ENCODE data around the gene KIAA0753. TPM values are rescaled to one million over a fixed set of nuclear protein-coding genes. Genes with fewer than 3 reads are reported as not detected.

Gene KIAA0753
- total and polyA plus RNA-seq, 10 of the 15 experiments (the other 5 are each of a cell fraction or from before 2014, with no cell fraction given), result 2.2 to 15.2 (median 7.7) TPM

DNA sequence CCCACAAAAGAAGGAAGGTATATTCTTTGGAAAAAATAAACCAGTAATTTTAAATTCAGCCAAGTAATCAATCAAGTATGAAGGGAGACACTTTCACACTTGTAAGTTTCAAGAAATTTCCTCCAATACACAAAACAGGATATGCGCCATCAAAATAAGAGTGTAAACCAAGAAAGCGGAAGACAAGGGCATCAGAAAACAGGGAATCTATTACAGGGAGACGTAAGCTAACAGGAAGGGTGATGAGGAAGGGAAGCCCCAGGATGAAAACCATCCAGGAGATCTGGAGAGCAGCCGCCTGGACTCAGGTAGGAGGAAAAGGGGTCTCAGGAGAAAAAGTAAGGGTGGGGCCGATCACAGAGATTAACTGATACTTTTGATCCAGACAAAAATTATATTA lies 52.3 kb downstream of the KIAA0753 start:
- H3K27me3 ChIP-seq (replicated peaks in 1 of 2; ENCODE audit: control insufficient read depth in 2 of 2, insufficient read depth in 2 of 2, low read length in 1 of 2), result no peaks in the 10 kb centered on the region
- no peak overlapping the region for H2AFZ ChIP-seq (ENCODE audit: control insufficient read depth, low read depth, low read length)
- RAD21 ChIA-PET (ENCODE audit: unreplicated experiment), result no interaction called here
- WGBS (ENCODE audit: insufficient coverage, insufficient replicate concordance, low lambda C conversion rate, missing lambda C conversion rate), result 95% methylated on average over 5 of the region's 5 CpGs
- no peak overlapping the region for H3K4me3 ChIP-seq
- ATAC-seq, result no peak
- intact Hi-C loops (cut with micrococcal nuclease; ENCODE audit: unreplicated experiment), result no loop called here
- H3K9ac ChIP-seq (ENCODE audit: control insufficient read depth, insufficient read depth, low read length), result no peak overlapping the region
- peaks cover 1% of the 10 kb centered on the region; the same call in 2 of the 3 replicates for H3K9me3 ChIP-seq (replicated peaks; ENCODE audit: control insufficient read depth, insufficient read depth, low read length)
- no TSS peak for BruUV-seq (replicated peaks)
- H4K20me1 ChIP-seq (ENCODE audit: control insufficient read depth, insufficient read depth), result no peaks in the 10 kb centered on the region
- CTCF ChIA-PET, result interaction anchor here (1.6 kb wide), 1 partner anchor 13 kb away, joined by 3 read pairs; no protein-coding TSS in a partner anchor
- FAIRE-seq, result no peak
- H3K36me3 ChIP-seq (ENCODE audit: control insufficient read depth in 2 of 2, insufficient read depth in 2 of 2, low read length in 1 of 2), result peaks cover 2 to 33% of the 10 kb centered on the region in 2 experiments; a peak in 3 of 4 replicates
- no peak overlapping the region for H3K27ac ChIP-seq (ENCODE audit: control insufficient read depth, insufficient read depth)
- no peak for DNase-seq (ENCODE audit: low read depth, low spot score)
- H3K4me1 ChIP-seq (ENCODE audit: control insufficient read depth, insufficient read depth, low read length), result no peaks in the 10 kb centered on the region
- H3K4me2 ChIP-seq (ENCODE audit: control insufficient read depth, insufficient read depth), result no peak overlapping the region
- in situ Hi-C loops (cut with MboI), result no loop called here
- SMC1A ChIA-PET (ENCODE audit: uncharacterized antibody, unreplicated experiment), result no interaction called here
- POLR2A ChIA-PET, result interaction anchor here (0.9 kb wide), 1 partner anchor 51 kb away, joined by 3 read pairs; no protein-coding TSS in a partner anchor
- TF ChIP-seq POU2F2 (IDR thresholded peaks at IDR 0.05; ENCODE audit: borderline replicate concordance, low read depth, low read length), result no peak
- no peak for TF ChIP-seq SMAD5 (IDR thresholded peaks at IDR 0.05; ENCODE audit: low read depth)
- no peak for TF ChIP-seq POLR2A (IDR thresholded peaks at IDR 0.05; ENCODE audit: low read depth, low read length)
- no peak for TF ChIP-seq EED (IDR thresholded peaks at IDR 0.05; ENCODE audit: low read depth)
- no peak for TF ChIP-seq SUZ12 (IDR thresholded peaks at IDR 0.05; ENCODE audit: unreplicated experiment)
- TF ChIP-seq NRF1 (conservative IDR thresholded peaks at IDR 0.05; ENCODE audit: low read depth, low read length), result no peak
- no peak for TF ChIP-seq STAT1 (conservative IDR thresholded peaks at IDR 0.05)
- TF ChIP-seq MEF2B (IDR thresholded peaks at IDR 0.05; ENCODE audit: partially characterized antibody, poor library complexity, severe bottlenecking), result no peak
- TF ChIP-seq, protein P1, sequence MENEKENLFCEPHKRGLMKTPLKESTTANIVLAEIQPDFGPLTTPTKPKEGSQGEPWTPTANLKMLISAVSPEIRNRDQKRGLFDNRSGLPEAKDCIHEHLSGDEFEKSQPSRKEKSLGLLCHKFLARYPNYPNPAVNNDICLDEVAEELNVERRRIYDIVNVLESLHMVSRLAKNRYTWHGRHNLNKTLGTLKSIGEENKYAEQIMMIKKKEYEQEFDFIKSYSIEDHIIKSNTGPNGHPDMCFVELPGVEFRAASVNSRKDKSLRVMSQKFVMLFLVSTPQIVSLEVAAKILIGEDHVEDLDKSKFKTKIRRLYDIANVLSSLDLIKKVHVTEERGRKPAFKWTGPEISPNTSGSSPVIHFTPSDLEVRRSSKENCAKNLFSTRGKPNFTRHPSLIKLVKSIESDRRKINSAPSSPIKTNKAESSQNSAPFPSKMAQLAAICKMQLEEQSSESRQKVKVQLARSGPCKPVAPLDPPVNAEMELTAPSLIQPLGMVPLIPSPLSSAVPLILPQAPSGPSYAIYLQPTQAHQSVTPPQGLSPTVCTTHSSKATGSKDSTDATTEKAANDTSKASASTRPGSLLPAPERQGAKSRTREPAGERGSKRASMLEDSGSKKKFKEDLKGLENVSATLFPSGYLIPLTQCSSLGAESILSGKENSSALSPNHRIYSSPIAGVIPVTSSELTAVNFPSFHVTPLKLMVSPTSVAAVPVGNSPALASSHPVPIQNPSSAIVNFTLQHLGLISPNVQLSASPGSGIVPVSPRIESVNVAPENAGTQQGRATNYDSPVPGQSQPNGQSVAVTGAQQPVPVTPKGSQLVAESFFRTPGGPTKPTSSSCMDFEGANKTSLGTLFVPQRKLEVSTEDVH (IDR thresholded peaks at IDR 0.05; ENCODE audit: low read depth, partially characterized antibody), result no peak
- TF ChIP-seq, protein P2, sequence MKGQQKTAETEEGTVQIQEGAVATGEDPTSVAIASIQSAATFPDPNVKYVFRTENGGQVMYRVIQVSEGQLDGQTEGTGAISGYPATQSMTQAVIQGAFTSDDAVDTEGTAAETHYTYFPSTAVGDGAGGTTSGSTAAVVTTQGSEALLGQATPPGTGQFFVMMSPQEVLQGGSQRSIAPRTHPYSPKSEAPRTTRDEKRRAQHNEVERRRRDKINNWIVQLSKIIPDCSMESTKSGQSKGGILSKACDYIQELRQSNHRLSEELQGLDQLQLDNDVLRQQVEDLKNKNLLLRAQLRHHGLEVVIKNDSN (IDR thresholded peaks at IDR 0.05; ENCODE audit: borderline replicate concordance, extremely low read length, insufficient read depth, low read depth, low read length), result no peak
- no peak for TF ChIP-seq BMI1 (IDR thresholded peaks at IDR 0.05; ENCODE audit: borderline replicate concordance)
- no peak for TF ChIP-seq IKZF1 (conservative IDR thresholded peaks at IDR 0.05)
- TF ChIP-seq, protein P3, sequence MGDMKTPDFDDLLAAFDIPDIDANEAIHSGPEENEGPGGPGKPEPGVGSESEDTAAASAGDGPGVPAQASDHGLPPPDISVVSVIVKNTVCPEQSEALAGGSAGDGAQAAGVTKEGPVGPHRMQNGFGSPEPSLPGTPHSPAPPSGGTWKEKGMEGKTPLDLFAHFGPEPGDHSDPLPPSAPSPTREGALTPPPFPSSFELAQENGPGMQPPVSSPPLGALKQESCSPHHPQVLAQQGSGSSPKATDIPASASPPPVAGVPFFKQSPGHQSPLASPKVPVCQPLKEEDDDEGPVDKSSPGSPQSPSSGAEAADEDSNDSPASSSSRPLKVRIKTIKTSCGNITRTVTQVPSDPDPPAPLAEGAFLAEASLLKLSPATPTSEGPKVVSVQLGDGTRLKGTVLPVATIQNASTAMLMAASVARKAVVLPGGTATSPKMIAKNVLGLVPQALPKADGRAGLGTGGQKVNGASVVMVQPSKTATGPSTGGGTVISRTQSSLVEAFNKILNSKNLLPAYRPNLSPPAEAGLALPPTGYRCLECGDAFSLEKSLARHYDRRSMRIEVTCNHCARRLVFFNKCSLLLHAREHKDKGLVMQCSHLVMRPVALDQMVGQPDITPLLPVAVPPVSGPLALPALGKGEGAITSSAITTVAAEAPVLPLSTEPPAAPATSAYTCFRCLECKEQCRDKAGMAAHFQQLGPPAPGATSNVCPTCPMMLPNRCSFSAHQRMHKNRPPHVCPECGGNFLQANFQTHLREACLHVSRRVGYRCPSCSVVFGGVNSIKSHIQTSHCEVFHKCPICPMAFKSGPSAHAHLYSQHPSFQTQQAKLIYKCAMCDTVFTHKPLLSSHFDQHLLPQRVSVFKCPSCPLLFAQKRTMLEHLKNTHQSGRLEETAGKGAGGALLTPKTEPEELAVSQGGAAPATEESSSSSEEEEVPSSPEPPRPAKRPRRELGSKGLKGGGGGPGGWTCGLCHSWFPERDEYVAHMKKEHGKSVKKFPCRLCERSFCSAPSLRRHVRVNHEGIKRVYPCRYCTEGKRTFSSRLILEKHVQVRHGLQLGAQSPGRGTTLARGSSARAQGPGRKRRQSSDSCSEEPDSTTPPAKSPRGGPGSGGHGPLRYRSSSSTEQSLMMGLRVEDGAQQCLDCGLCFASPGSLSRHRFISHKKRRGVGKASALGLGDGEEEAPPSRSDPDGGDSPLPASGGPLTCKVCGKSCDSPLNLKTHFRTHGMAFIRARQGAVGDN (IDR thresholded peaks at IDR 0.05), result no peak
- no peak for TF ChIP-seq CBX5 (IDR thresholded peaks at IDR 0.05; ENCODE audit: low read depth)
- TF ChIP-seq KAT2A (conservative IDR thresholded peaks at IDR 0.05; ENCODE audit: control insufficient read depth, low read depth, low read length), result no peak
- H3K79me2 ChIP-seq (ENCODE audit: control insufficient read depth, insufficient read depth, low read length), result no peaks in the 10 kb centered on the region
